ENCODE results near the gene TRABD2A. TPM values are rescaled to one million over a fixed set of nuclear protein-coding genes. Genes with fewer than 3 reads are reported as not detected.
"Not testable (repeated sequence)": the region's sequence is repeated elsewhere in the genome, so short reads cannot be mapped to it uniquely, and the experiment has no call there.

TRABD2A gene
- total and polyA plus RNA-seq, 4 donors: 0.26 to 10.3 (median 0.55) TPM

GRCh38 chr2:84776011-84776410 is 104.9 kb downstream of the TRABD2A start:
- no peaks in the 10 kb centered on the region for H3K27me3 ChIP-seq (ENCODE audit: control insufficient read depth in 4 of 4, insufficient read depth in 4 of 4, low read length in 3 of 4)
- WGBS: 80% methylated on average over 1 of the region's 1 CpG
- TF ChIP-seq EGR1 (IDR thresholded peaks at IDR 0.05; ENCODE audit: low read depth in 2 of 2) (no peak), JUND (IDR thresholded peaks at IDR 0.05) (no peak), MAX (IDR thresholded peaks at IDR 0.05) (no peak), SP1 (IDR thresholded peaks at IDR 0.05) (no peak), RXRA (IDR thresholded peaks at IDR 0.05) (no peak), CTCF (IDR thresholded peaks at IDR 0.05; ENCODE audit: low read depth, low read length, missing input control) (no peak), HNF4A (conservative IDR thresholded peaks at IDR 0.05) (no peak), FOXA1 (IDR thresholded peaks at IDR 0.05) (no peak), RAD21 (IDR thresholded peaks at IDR 0.05) (no peak), HNF4G (IDR thresholded peaks at IDR 0.05) (no peak), FOXA2 (IDR thresholded peaks at IDR 0.05) (no peak)
- TF ChIP-seq, protein P1, sequence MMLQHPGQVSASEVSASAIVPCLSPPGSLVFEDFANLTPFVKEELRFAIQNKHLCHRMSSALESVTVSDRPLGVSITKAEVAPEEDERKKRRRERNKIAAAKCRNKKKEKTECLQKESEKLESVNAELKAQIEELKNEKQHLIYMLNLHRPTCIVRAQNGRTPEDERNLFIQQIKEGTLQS (IDR thresholded peaks at IDR 0.05): no peak
- TF ChIP-seq, protein P2, sequence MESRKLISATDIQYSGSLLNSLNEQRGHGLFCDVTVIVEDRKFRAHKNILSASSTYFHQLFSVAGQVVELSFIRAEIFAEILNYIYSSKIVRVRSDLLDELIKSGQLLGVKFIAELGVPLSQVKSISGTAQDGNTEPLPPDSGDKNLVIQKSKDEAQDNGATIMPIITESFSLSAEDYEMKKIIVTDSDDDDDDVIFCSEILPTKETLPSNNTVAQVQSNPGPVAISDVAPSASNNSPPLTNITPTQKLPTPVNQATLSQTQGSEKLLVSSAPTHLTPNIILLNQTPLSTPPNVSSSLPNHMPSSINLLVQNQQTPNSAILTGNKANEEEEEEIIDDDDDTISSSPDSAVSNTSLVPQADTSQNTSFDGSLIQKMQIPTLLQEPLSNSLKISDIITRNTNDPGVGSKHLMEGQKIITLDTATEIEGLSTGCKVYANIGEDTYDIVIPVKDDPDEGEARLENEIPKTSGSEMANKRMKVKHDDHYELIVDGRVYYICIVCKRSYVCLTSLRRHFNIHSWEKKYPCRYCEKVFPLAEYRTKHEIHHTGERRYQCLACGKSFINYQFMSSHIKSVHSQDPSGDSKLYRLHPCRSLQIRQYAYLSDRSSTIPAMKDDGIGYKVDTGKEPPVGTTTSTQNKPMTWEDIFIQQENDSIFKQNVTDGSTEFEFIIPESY (IDR thresholded peaks at IDR 0.05): no peak
- H3K36me3 ChIP-seq (ENCODE audit: control insufficient read depth in 4 of 4, insufficient read depth in 3 of 4, low read depth in 1 of 4, low read length in 3 of 4): peaks cover 0 to 2% (median under 1%) of the 10 kb centered on the region in 4 donors
- H3K4me1 ChIP-seq (ENCODE audit: control insufficient read depth in 4 of 4, insufficient read depth in 4 of 4, low read length in 3 of 4): no peaks in the 10 kb centered on the region
- no peak overlapping the region for H3K4me3 ChIP-seq (ENCODE audit: low read depth in 1 of 3, low read length in 3 of 3)
- no peak overlapping the region for H3K27ac ChIP-seq (ENCODE audit: low read depth in 1 of 2, low read length in 2 of 2)
- H3K9ac ChIP-seq (ENCODE audit: low read depth in 1 of 2, low read length in 2 of 2): no peak overlapping the region
- no peak for DNase-seq (ENCODE audit: low spot score)
- H3K9me3 ChIP-seq (ENCODE audit: control insufficient read depth in 4 of 4, low read length in 3 of 4): peaks cover under 1 to 10% (median 6%) of the 10 kb centered on the region in 4 donors

DNA sequence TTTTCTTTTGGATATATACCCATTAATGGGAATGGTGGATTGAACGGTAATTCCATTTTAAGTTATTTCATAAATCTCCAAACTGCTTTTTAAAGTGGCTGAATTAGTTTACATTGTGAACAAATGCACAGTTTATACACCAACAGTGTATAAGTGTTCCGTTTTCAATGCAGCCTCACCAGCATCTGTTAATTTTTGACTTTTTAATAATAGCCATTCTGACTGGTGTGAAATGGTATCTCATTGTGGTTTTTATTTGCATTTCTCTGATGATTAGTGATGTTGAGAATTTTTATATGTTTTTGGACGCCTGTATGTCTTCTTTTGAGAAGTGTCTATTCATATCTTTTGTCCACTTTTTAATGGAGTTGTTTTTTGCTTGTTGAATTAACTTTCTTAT is 107.3 kb downstream of the TRABD2A start:
- peaks cover 4 to 16% (median 6%) of the 10 kb centered on the region in 4 donors for H3K9me3 ChIP-seq (ENCODE audit: control insufficient read depth in 4 of 4, low read length in 3 of 4)
- WGBS: 69% methylated on average over 3 of the region's 3 CpGs
- H3K36me3 ChIP-seq (ENCODE audit: control insufficient read depth in 4 of 4, insufficient read depth in 3 of 4, low read depth in 1 of 4, low read length in 3 of 4): not testable (repeated sequence)

More for the DNA sequence above, 107.3 kb downstream of the TRABD2A start:
- not testable (repeated sequence) for DNase-seq (ENCODE audit: low spot score); H3K4me3 ChIP-seq (ENCODE audit: low read depth in 1 of 3, low read length in 3 of 3); H3K4me1 ChIP-seq (ENCODE audit: control insufficient read depth in 4 of 4, insufficient read depth in 4 of 4, low read length in 3 of 4); H3K9ac ChIP-seq (ENCODE audit: low read depth in 1 of 2, low read length in 2 of 2); H3K27me3 ChIP-seq (ENCODE audit: control insufficient read depth in 4 of 4, insufficient read depth in 4 of 4, low read length in 3 of 4); H3K27ac ChIP-seq (ENCODE audit: low read depth in 1 of 2, low read length in 2 of 2)

Other genes with a start within 250 kb of the TRABD2A start
- gene TMSB10, start 24.6 kb upstream of the TRABD2A start, total RNA-seq: 100 to 1,000 TPM; 283 to 518 TPM
- 100 to 1,000 TPM; 225 to 230 TPM for gene TMSB10, start 24.6 kb upstream of the TRABD2A start, polyA plus RNA-seq
- 10 to 100 TPM; 25.5 to 45.4 TPM for gene KCMF1, start 90.1 kb upstream of the TRABD2A start, total RNA-seq
- gene KCMF1, start 90.1 kb upstream of the TRABD2A start, polyA plus RNA-seq: 10 to 100 TPM; 10.5 to 20.7 TPM

Measured in liver (tissue), 9 donors.